HL-60 (cell line): ENCODE results near the gene PLCD1.

Source experiments
- GABPA ChIP-seq: IDR thresholded peaks from 2 replicates; pipeline ENCODE4 v1.6.1; 2012; ENCODE audit warnings: low read depth
- POLR2AphosphoS5 ChIP-seq: IDR thresholded peaks from 2 replicates; pipeline ENCODE4 v1.6.1; 2012; ENCODE audit warnings: low read depth
- SPI1 ChIP-seq: IDR thresholded peaks from 2 replicates; pipeline ENCODE4 v1.6.1; 2012; ENCODE audit warnings: low read depth, mild to moderate bottlenecking, borderline replicate concordance
- TF ChIP-seq, protein P1 (sequence below): IDR thresholded peaks from one replicate; pipeline ENCODE4 v1.5.1; 2011; ENCODE audit warnings: low read length, control low read depth, inconsistent platforms; ENCODE audit not compliant: insufficient read depth

GRCh38 chr3:37997791-37998370 is 31.6 kb downstream of the PLCD1 start:
- TF ChIP-seq, protein P1, sequence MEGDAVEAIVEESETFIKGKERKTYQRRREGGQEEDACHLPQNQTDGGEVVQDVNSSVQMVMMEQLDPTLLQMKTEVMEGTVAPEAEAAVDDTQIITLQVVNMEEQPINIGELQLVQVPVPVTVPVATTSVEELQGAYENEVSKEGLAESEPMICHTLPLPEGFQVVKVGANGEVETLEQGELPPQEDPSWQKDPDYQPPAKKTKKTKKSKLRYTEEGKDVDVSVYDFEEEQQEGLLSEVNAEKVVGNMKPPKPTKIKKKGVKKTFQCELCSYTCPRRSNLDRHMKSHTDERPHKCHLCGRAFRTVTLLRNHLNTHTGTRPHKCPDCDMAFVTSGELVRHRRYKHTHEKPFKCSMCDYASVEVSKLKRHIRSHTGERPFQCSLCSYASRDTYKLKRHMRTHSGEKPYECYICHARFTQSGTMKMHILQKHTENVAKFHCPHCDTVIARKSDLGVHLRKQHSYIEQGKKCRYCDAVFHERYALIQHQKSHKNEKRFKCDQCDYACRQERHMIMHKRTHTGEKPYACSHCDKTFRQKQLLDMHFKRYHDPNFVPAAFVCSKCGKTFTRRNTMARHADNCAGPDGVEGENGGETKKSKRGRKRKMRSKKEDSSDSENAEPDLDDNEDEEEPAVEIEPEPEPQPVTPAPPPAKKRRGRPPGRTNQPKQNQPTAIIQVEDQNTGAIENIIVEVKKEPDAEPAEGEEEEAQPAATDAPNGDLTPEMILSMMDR, result no peak
- TF ChIP-seq SPI1, result no peak
- no peak for TF ChIP-seq GABPA
- no peak for TF ChIP-seq POLR2AphosphoS5
